T-cell (primary cell): ENCODE measurements around the gene PIKFYVE. TPM values are rescaled to one million over a fixed set of nuclear protein-coding genes. Genes with fewer than 3 reads are reported as not detected.

ENCODE experiments used
- ATAC-seq, 4 experiments: fragments of 200-7000 bp in 3 of 4; fragments of 150-1000 bp in 1 of 4; cut with Tn5 transposase; replicated peaks in 1 of 4; 1 replicate in 3 of 4; 2 replicates in 1 of 4; pipeline ENCODE4 v1.10.0; 2021; ENCODE audit warnings: moderate library complexity in 3 of 4, mild to moderate bottlenecking in 2 of 4, moderate number of reproducible peaks in 1 of 4
- CTCF ChIA-PET, 2 donors: fragments of 300-600 bp; sonication (Branson Sonifier 250); formaldehyde crosslinking; loops; one replicate each; lab custom pipeline; 2022; ENCODE audit warnings: antibody characterized with exemption in 2 of 2; lab: Charles Lee
- POLR2A ChIA-PET, 2 donors: fragments of 300-600 bp; sonication (Branson Sonifier 250); formaldehyde crosslinking; loops; one replicate each; lab custom pipeline; 2022; ENCODE audit warnings: antibody characterized with exemption in 2 of 2; lab: Charles Lee
- DNase-seq, 35 experiments: peaks; one replicate each; pipeline versions ENCODE4 v3.0.0 to v3.0.0-alpha.2; 2013 to 2023
- H3K27ac ChIP-seq: one replicate; pipeline ENCODE4 v1.5.1; 2013; ENCODE audit warnings: low read length
- H3K27me3 ChIP-seq, 2 experiments: replicated peaks in 1 of 2; 1 replicate in 1 of 2; 2 replicates in 1 of 2; pipeline versions ENCODE4 v1.6.1 to v1.7.0; 2013; ENCODE audit warnings: low read length in 1 of 2, mixed read lengths in 1 of 2; ENCODE audit not compliant: control insufficient read depth in 2 of 2, insufficient read depth in 2 of 2; ENCODE audit errors: extremely low read depth in 1 of 2
- H3K36me3 ChIP-seq, 2 donors: 1 replicate in 1 of 2; 2 replicates in 1 of 2; pipeline versions ENCODE4 v1.6.1 to v1.7.0; 2013; ENCODE audit warnings: low read length in 1 of 2; ENCODE audit not compliant: control insufficient read depth in 2 of 2, insufficient read depth in 1 of 2; ENCODE audit errors: extremely low read depth in 1 of 2
- H3K4me1 ChIP-seq, 2 experiments: 1 replicate in 1 of 2; 2 replicates in 1 of 2; pipeline versions ENCODE4 v1.6.1 to v1.7.0; 2013; ENCODE audit warnings: low read length in 2 of 2, mixed read lengths in 1 of 2; ENCODE audit not compliant: insufficient read depth in 2 of 2, control insufficient read depth in 1 of 2; ENCODE audit errors: extremely low read depth in 1 of 2
- H3K4me3 ChIP-seq, 2 donors: 1 replicate in 1 of 2; 2 replicates in 1 of 2; pipeline versions ENCODE4 v1.5.1 to v1.7.0; 2013; ENCODE audit warnings: mild to moderate bottlenecking in 2 of 2, low read length in 1 of 2, moderate library complexity in 1 of 2; ENCODE audit not compliant: control insufficient read depth in 1 of 2; ENCODE audit errors: extremely low read depth in 1 of 2
- H3K9me3 ChIP-seq: 2 replicates; pipeline ENCODE4 v1.7.0; 2013
- H3K27ac Mint-ChIP-seq, 2 donors: one replicate each; pipeline ENCODE4 v1.8.0; 2020 to 2021; ENCODE audit warnings: mild to moderate bottlenecking in 2 of 2, mixed read lengths in 2 of 2
- H3K27me3 Mint-ChIP-seq, 2 donors: one replicate each; pipeline ENCODE4 v1.8.0; 2021 to 2022; ENCODE audit warnings: mixed read lengths in 2 of 2
- H3K36me3 Mint-ChIP-seq: one replicate; pipeline ENCODE4 v1.8.0; 2021; ENCODE audit warnings: mixed read lengths
- H3K4me1 Mint-ChIP-seq, 3 donors: one replicate each; pipeline ENCODE4 v1.8.0; 2020 to 2022; ENCODE audit warnings: mixed read lengths in 3 of 3, mild to moderate bottlenecking in 1 of 3
- H3K4me3 Mint-ChIP-seq, 3 donors: one replicate each; pipeline ENCODE4 v1.8.0; 2020 to 2022; ENCODE audit warnings: mild to moderate bottlenecking in 3 of 3, mixed read lengths in 3 of 3, moderate library complexity in 3 of 3
- H3K9me3 Mint-ChIP-seq, 3 donors: one replicate each; pipeline ENCODE4 v1.8.0; 2020 to 2022; ENCODE audit warnings: mixed read lengths in 3 of 3
- WGBS: methylation state at CpG from one replicate; pipeline ENCODE4 v1.1.5; 2013; ENCODE audit warnings: missing lambda C conversion rate; ENCODE audit not compliant: insufficient coverage; 5-methylcytosine and 5-hydroxymethylcytosine counted together
- total RNA-seq, 35 experiments: library from RNA in 6 of 35; stranded (reverse) in 6 of 35; fragments of 120-200 nt in 1 of 35; gene quantifications; one replicate each; pipeline versions ENCODE4 v1.2.1 to v1.2.4 and lab custom pipeline; 2013 to 2026

PIKFYVE gene
- total RNA-seq, 5 donors from 2014 or later (not counting 1 experiment from before 2014, with no cell fraction given), result 35.3 to 42.6 (median 38.6) TPM

DNA sequence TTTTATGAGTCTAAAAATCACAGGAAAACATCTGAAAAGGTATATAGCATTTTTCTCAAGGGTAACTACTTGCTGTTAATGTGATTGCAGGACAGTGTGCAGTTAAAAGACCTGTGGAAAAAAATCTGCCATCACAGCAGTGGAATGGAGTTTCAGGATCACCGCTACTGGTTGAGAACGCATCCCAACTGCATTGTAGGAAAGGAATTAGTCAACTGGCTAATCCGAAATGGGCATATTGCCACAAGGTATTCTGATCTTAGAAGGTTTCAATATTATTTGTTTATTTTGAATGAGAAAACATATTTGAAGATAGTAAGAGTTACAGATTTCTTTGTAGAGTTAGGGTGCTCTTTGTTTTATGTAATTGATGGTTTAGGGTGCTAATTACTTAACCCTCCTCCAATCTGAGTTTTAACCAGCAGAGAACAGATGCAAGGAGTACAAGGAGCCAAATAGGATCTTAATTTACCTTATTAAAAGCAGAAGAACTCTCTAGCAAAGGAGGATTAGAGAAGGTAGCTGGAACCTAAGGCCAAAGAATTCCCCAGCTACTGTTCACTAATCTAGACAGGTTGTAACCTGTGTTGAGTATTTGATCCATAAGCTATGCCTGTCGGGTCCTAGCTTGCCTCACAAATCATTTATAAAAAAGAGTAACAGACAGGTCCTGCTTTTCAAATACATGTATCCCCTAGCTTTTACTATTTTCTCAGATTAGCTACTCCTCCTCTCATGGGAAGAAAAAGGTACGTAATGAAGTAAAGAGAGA, 35.0 kb downstream of the PIKFYVE start:
- Mint-ChIP-seq H3K4me1 (peaks cover 6 to 10% (median 6%) of the 10 kb centered on the region in 3 donors), H3K36me3 (peaks cover 56% of the 10 kb centered on the region), H3K27ac (no peak overlapping the region), H3K9me3 (no peaks in the 10 kb centered on the region), H3K27me3 (no peaks in the 10 kb centered on the region), H3K4me3 (no peak overlapping the region)
- Histone ChIP-seq H3K9me3 (no peaks in the 10 kb centered on the region), H3K4me3 (no peak overlapping the region), H3K27ac (no peak overlapping the region), H3K4me1 (no peaks in the 10 kb centered on the region), H3K27me3 (no peaks in the 10 kb centered on the region), H3K36me3 (peaks cover 10 to 71% of the 10 kb centered on the region in 2 donors)
- POLR2A ChIA-PET, result interaction anchor here in 1 of 2 donors (0.5 kb wide), 1 partner anchor 236 kb away, joined by 3 read pairs; no protein-coding TSS in a partner anchor
- ATAC-seq (no peak), DNase-seq (no peak)
- CTCF ChIA-PET, result no interaction called here
- 100% methylated on average over 2 of the region's 5 CpGs for WGBS

DNA sequence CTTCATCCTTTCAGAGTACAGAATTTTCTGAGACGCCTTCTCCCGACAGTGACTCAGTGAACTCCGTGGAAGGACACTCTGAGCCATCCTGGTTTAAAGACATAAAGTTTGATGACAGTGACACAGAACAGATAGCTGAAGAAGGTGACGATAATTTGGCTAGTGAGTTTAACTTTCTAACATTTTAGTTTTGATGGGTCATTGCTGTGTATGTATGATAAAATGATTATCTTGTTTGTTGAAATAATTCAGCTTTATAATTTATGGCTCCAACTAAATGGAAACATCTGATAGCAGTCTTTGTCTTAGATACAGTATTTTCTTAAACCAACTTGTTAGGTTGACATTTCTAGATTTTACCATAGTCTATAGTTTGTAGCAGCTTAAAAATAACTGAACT, 38.1 kb downstream of the PIKFYVE start:
- no peaks in the 10 kb centered on the region for H3K4me1 ChIP-seq
- no peaks in the 10 kb centered on the region for H3K27me3 ChIP-seq
- DNase-seq (no peak), ATAC-seq (no peak)
- H3K36me3 Mint-ChIP-seq, result peaks cover 64% of the 10 kb centered on the region
- H3K27me3 Mint-ChIP-seq, result no peaks in the 10 kb centered on the region
- no peaks in the 10 kb centered on the region for H3K9me3 Mint-ChIP-seq
- no peak overlapping the region for H3K4me3 Mint-ChIP-seq
- H3K27ac Mint-ChIP-seq, result no peak overlapping the region
- ChIA-PET POLR2A (no interaction called here), CTCF (no interaction called here)
- H3K9me3 ChIP-seq, result no peaks in the 10 kb centered on the region
- H3K4me1 Mint-ChIP-seq, result no peaks in the 10 kb centered on the region
- H3K27ac ChIP-seq, result no peak overlapping the region
- H3K4me3 ChIP-seq, result no peak overlapping the region
- peaks cover 10 to 59% of the 10 kb centered on the region in 2 donors for H3K36me3 ChIP-seq
- WGBS, result no CpG with 5 or more reads among the region's 4 CpGs

DNA sequence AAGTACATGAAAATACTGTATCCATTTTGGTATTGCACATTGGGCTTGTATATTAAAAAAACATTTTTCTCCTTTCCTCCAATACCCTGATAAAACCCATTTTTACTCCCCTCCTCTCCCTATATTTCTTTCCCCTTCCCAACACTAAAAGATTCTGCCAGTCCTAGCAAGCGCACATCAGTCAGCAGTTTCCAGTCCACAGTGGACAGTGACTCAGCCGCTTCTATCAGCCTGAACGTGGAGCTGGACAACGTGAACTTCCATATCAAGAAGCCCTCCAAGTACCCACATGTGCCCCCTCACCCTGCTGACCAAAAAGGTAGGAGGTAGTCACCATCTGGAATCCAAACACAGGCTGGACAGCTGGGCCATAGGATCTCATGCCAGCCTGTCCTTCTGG, 38.6 kb downstream of the PIKFYVE start:
- no peak overlapping the region for H3K4me3 ChIP-seq
- 100% methylated on average over 1 of the region's 4 CpGs for WGBS
- ChIA-PET CTCF (no interaction called here), POLR2A (interaction anchor here in 1 of 2 donors (0.7 kb wide), 1 partner anchor 48 kb away, joined by 3 read pairs; no protein-coding TSS in a partner anchor)
- H3K27ac ChIP-seq, result no peak overlapping the region
- H3K9me3 Mint-ChIP-seq, result no peaks in the 10 kb centered on the region
- peaks cover 9 to 58% of the 10 kb centered on the region in 2 donors for H3K36me3 ChIP-seq
- no peaks in the 10 kb centered on the region for H3K4me1 ChIP-seq
- peaks cover 65% of the 10 kb centered on the region for H3K36me3 Mint-ChIP-seq
- no peaks in the 10 kb centered on the region for H3K27me3 ChIP-seq
- DNase-seq, result no peak
- H3K9me3 ChIP-seq, result no peaks in the 10 kb centered on the region
- no peak overlapping the region for H3K27ac Mint-ChIP-seq
- H3K4me3 Mint-ChIP-seq, result no peak overlapping the region
- H3K4me1 Mint-ChIP-seq, result no peaks in the 10 kb centered on the region
- ATAC-seq, result no peak
- no peaks in the 10 kb centered on the region for H3K27me3 Mint-ChIP-seq

GRCh38 chr2:208306291-208306690, 40.2 kb downstream of the PIKFYVE start:
- Histone ChIP-seq H3K4me1 (no peaks in the 10 kb centered on the region), H3K36me3 (peaks cover 4 to 47% of the 10 kb centered on the region in 2 donors), H3K9me3 (no peaks in the 10 kb centered on the region), H3K4me3 (no peak overlapping the region), H3K27ac (no peak overlapping the region), H3K27me3 (no peaks in the 10 kb centered on the region)
- H3K9me3 Mint-ChIP-seq, result no peaks in the 10 kb centered on the region
- no peak for DNase-seq
- ChIA-PET POLR2A (no interaction called here), CTCF (no interaction called here)
- no peaks in the 10 kb centered on the region for H3K27me3 Mint-ChIP-seq
- H3K36me3 Mint-ChIP-seq, result peaks cover 51% of the 10 kb centered on the region
- H3K27ac Mint-ChIP-seq, result no peak overlapping the region
- ATAC-seq, result no peak
- no peak overlapping the region for H3K4me3 Mint-ChIP-seq
- H3K4me1 Mint-ChIP-seq, result peaks cover 0 to 6% (median 2%) of the 10 kb centered on the region in 3 donors
- no CpG with 5 or more reads among the region's 1 CpG for WGBS

- POLR2A ChIA-PET, result no interaction called here
- Mint-ChIP-seq H3K4me1 (peaks cover 0 to 18% (median 2%) of the 10 kb centered on the region in 3 donors), H3K9me3 (no peaks in the 10 kb centered on the region), H3K27ac (peak overlapping the region in 1 of 2 donors; percentile 25), H3K27me3 (no peaks in the 10 kb centered on the region), H3K4me3 (no peak overlapping the region), H3K36me3 (peaks cover 34% of the 10 kb centered on the region)
- H3K9me3 ChIP-seq, result no peaks in the 10 kb centered on the region
- no peak overlapping the region for H3K4me3 ChIP-seq
- CTCF ChIA-PET, result no interaction called here
- no peak for DNase-seq
- WGBS, result no CpG with 5 or more reads among the region's 2 CpGs
- peaks cover 5 to 31% of the 10 kb centered on the region in 2 donors for H3K36me3 ChIP-seq
- H3K27ac ChIP-seq, result no peak overlapping the region
- H3K4me1 ChIP-seq, result no peaks in the 10 kb centered on the region
- H3K27me3 ChIP-seq, result no peaks in the 10 kb centered on the region
- ATAC-seq, result no peak
Measured at GRCh38 chr2:208311321-208311720, 45.3 kb downstream of the PIKFYVE start.

DNA sequence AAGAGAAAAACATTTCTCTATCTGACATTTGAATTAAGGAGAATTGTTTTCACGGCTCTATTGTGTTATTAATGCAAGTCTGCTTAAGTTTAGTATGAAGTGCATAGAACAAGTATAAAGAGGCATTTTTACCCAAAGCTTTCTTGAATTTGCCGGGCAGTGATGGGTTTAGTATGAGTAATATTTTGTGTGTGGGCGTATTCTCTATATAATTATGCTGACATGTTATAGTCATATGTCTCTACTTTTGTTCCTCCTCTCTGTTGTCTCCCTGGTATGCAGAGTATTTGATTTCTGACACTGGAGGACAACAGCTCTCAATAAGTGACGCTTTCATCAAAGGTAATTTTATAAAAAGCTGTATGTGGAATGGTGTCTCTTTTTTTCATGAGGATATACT, 45.9 kb downstream of the PIKFYVE start:
- H3K9me3 ChIP-seq, result no peaks in the 10 kb centered on the region
- no peaks in the 10 kb centered on the region for H3K27me3 ChIP-seq
- Mint-ChIP-seq H3K4me1 (peaks cover 0 to 18% (median 2%) of the 10 kb centered on the region in 3 donors), H3K27ac (peak overlapping the region in 1 of 2 donors; percentile 12), H3K27me3 (no peaks in the 10 kb centered on the region), H3K4me3 (peak overlapping the region in 1 of 3 donors; percentile 39), H3K9me3 (no peaks in the 10 kb centered on the region), H3K36me3 (peaks cover 36% of the 10 kb centered on the region)
- ChIA-PET POLR2A (no interaction called here), CTCF (no interaction called here)
- 92% methylated on average over 2 of the region's 4 CpGs for WGBS
- H3K4me3 ChIP-seq, result no peak overlapping the region
- no peak overlapping the region for H3K27ac ChIP-seq
- peaks cover 5 to 28% of the 10 kb centered on the region in 2 donors for H3K36me3 ChIP-seq
- ATAC-seq, result no peak
- no peak for DNase-seq
- no peaks in the 10 kb centered on the region for H3K4me1 ChIP-seq
